HepG2 (cell line): ENCODE results near the gene CEP68. TPM values are rescaled to one million over a fixed set of nuclear protein-coding genes. Genes with fewer than 3 reads are reported as not detected.

Experiments used
- ARID3A ChIP-seq: IDR thresholded peaks from 2 replicates; pipeline ENCODE4 v1.6.1; 2012; ENCODE audit warnings: low read depth, low read length, improper control_type of control experiment
- DMTF1 ChIP-seq: sonication (generic); formaldehyde crosslinking; IDR thresholded peaks from 2 replicates; pipeline ENCODE4 v1.4.0; 2020; ENCODE audit warnings: mild to moderate bottlenecking, missing genetic modification reagents
- FLYWCH1 ChIP-seq: sonication (generic); formaldehyde crosslinking; IDR thresholded peaks from 2 replicates; pipeline ENCODE4 v1.8.1; 2023; ENCODE audit warnings: mild to moderate bottlenecking, missing genetic modification reagents
- LBX2 ChIP-seq: sonication (generic); formaldehyde crosslinking; IDR thresholded peaks from 2 replicates; pipeline ENCODE4 v1.5.0; 2020; ENCODE audit warnings: missing genetic modification reagents, mild to moderate bottlenecking, borderline replicate concordance
- LCORL ChIP-seq, 2 experiments: fragments of 450-650 bp in 1 of 2; sonication (generic) in 1 of 2; formaldehyde crosslinking in 1 of 2; IDR thresholded peaks; 2 replicates each; pipeline versions ENCODE4 v1.5.0 to v1.6.1; 2017 to 2020; ENCODE audit warnings: antibody characterized with exemption in 1 of 2, missing genetic modification reagents in 1 of 2
- MAFG ChIP-seq: sonication (generic); formaldehyde crosslinking; IDR thresholded peaks from 2 replicates; pipeline ENCODE4 v1.5.1; 2020; ENCODE audit warnings: mild to moderate bottlenecking, missing genetic modification reagents
- MTA1 ChIP-seq: sonication (generic); formaldehyde crosslinking; IDR thresholded peaks from 2 replicates; pipeline ENCODE4 v1.4.0; 2020; ENCODE audit warnings: missing genetic modification reagents, mild to moderate bottlenecking, borderline replicate concordance
- REL ChIP-seq: sonication (generic); formaldehyde crosslinking; conservative IDR thresholded peaks from 2 replicates; pipeline ENCODE4 v1.8.0; 2022; ENCODE audit warnings: mild to moderate bottlenecking, missing genetic modification reagents, moderate library complexity
- SSRP1 ChIP-seq: IDR thresholded peaks from 2 replicates; pipeline ENCODE4 v1.6.1; 2016; ENCODE audit warnings: control low read depth
- SUZ12 ChIP-seq: fragments of 150-350 bp; IDR thresholded peaks from 2 replicates; pipeline ENCODE4 v1.6.1; 2014; ENCODE audit warnings: low read depth, low read length
- TCF12 ChIP-seq, 2 experiments: fragments of 450-650 bp in 1 of 2; sonication (generic) in 1 of 2; formaldehyde crosslinking in 1 of 2; IDR thresholded peaks; 2 replicates each; pipeline versions ENCODE4 v1.6.1 to v1.8.0; 2017 to 2022; ENCODE audit warnings: antibody characterized with exemption in 1 of 2, mild to moderate bottlenecking in 1 of 2, missing genetic modification reagents in 1 of 2, moderate library complexity in 1 of 2
- ZBTB46 ChIP-seq: sonication (generic); formaldehyde crosslinking; IDR thresholded peaks from 2 replicates; pipeline ENCODE4 v1.4.0; 2020; ENCODE audit warnings: mild to moderate bottlenecking, missing genetic modification reagents, borderline replicate concordance
- ZFP82 ChIP-seq: sonication (generic); formaldehyde crosslinking; IDR thresholded peaks from 2 replicates; pipeline ENCODE4 v1.5.1; 2020; ENCODE audit warnings: mild to moderate bottlenecking, missing genetic modification reagents, borderline replicate concordance
- ZNF326 ChIP-seq: sonication (generic); formaldehyde crosslinking; IDR thresholded peaks from 2 replicates; pipeline ENCODE4 v1.4.0; 2020; ENCODE audit warnings: missing genetic modification reagents, borderline replicate concordance
- ZNF354B ChIP-seq: sonication (generic); formaldehyde crosslinking; IDR thresholded peaks from 2 replicates; pipeline ENCODE4 v1.8.0; 2022; ENCODE audit warnings: mild to moderate bottlenecking, missing genetic modification reagents
- ZNF362 ChIP-seq: sonication (generic); formaldehyde crosslinking; IDR thresholded peaks from 2 replicates; pipeline ENCODE4 v1.4.0; 2020; ENCODE audit warnings: missing genetic modification reagents, mild to moderate bottlenecking, borderline replicate concordance
- ZNF607 ChIP-seq: sonication (generic); formaldehyde crosslinking; IDR thresholded peaks from 2 replicates; pipeline ENCODE4 v1.5.1; 2020; ENCODE audit warnings: missing genetic modification reagents, mild to moderate bottlenecking, borderline replicate concordance
- ZNF770 ChIP-seq: sonication (generic); formaldehyde crosslinking; IDR thresholded peaks from 2 replicates; pipeline ENCODE4 v1.5.0; 2020; ENCODE audit warnings: mild to moderate bottlenecking, missing genetic modification reagents
- ZNF780A ChIP-seq: sonication (generic); formaldehyde crosslinking; IDR thresholded peaks from 2 replicates; pipeline ENCODE4 v1.8.0; 2022; ENCODE audit warnings: mild to moderate bottlenecking, missing genetic modification reagents, moderate library complexity
- polyA plus RNA-seq, 8 experiments: library from polyadenylated mRNA; depleted of rRNA in 3 of 8; stranded (reverse) in 7 of 8; unstranded in 1 of 8; fragments of >200 nt; fragmentation: Illumina TruSeq in 4 of 8; extraction: Trizol in 4 of 8; gene quantifications; 2 replicates each; pipeline versions ENCODE4 v1.2.1 to v1.2.3, GENCODE V29; 2011 to 2016; ENCODE audit warnings: low read depth in 4 of 8, missing spikeins in 1 of 8, mixed read lengths in 1 of 8; ENCODE audit not compliant: insufficient read depth in 1 of 8
- total RNA-seq, 5 experiments: library from RNA; depleted of rRNA; stranded (reverse); fragments of >200 nt; fragmentation: Illumina TruSeq; extraction: Trizol; gene quantifications; 2 replicates each; pipeline ENCODE4 v1.2.3, GENCODE V29; 2016; ENCODE audit warnings: low read depth in 1 of 5

The CEP68 gene
- total and polyA plus RNA-seq, 2 of the 13 experiments (the other 11 are each of a cell fraction or from before 2014, with no cell fraction given) = 5.7 to 9.3 TPM

- TF ChIP-seq ZNF362 (CRISPR knock-in tag) (no peak), ZNF354B (no peak), ZNF607 (CRISPR knock-in tag) (no peak), SUZ12 (no peak), MAFG (CRISPR knock-in tag) (no peak), ZBTB46 (CRISPR knock-in tag) (no peak), ARID3A (no peak), REL (CRISPR knock-in tag) (no peak), FLYWCH1 (CRISPR knock-in tag) (no peak), MTA1 (CRISPR knock-in tag) (no peak), ZFP82 (CRISPR knock-in tag) (no peak), ZNF780A (CRISPR knock-in tag) (no peak), LCORL (IDR thresholded peaks at IDR 0.05) (no peak), LCORL (CRISPR knock-in tag; IDR thresholded peaks at IDR 0.05) (no peak), ZNF326 (CRISPR knock-in tag) (no peak), DMTF1 (CRISPR knock-in tag) (no peak), SSRP1 (CRISPR knock-in tag) (no peak), ZNF770 (no peak), TCF12 (IDR thresholded peaks at IDR 0.05) (no peak), TCF12 (CRISPR knock-in tag; IDR thresholded peaks at IDR 0.05) (no peak), LBX2 (no peak)
Measured at GRCh38 chr2:65054749-65055421, 1.3 kb upstream of the CEP68 start (continued).
